COR-L47 (cell line): ENCODE data around the gene SAMD5.

ENCODE experiments used
- DNase-seq: peaks from one replicate; lab custom pipeline; 2025; lab: John Stamatoyannopoulos, UW

The SAMD5 gene

DNA sequence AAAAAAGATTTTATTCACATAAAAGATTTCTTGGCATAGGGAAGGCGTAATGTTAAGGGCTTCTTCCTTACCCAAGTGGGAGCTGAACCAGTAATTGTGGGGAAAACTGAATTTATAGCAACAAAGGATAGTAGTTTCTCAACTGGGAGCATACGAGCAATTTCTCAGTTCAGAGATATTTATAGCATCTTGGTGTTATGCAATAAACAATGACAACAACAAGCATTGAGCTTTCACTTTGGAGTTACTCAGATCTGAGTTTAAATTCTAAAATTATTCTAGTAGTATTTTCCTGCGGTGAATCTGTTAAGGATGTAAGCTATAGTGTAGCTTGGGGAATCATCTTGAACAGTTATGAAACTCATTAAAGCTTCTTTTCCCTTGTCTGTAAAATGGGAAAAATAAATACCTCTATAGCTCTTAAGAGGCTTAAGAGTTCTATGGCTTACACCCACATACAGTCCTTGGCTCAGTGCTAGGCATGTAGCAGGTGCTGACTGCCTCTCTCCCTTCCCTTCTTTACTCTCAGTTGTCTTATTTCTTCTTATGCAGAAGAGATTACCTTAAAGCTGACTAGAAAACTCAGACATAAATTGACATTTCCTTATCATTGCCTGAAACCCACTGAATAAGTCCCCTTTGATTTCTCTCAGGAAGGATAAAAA, 58.8 kb downstream of the SAMD5 start:
- no peak for DNase-seq

DNA sequence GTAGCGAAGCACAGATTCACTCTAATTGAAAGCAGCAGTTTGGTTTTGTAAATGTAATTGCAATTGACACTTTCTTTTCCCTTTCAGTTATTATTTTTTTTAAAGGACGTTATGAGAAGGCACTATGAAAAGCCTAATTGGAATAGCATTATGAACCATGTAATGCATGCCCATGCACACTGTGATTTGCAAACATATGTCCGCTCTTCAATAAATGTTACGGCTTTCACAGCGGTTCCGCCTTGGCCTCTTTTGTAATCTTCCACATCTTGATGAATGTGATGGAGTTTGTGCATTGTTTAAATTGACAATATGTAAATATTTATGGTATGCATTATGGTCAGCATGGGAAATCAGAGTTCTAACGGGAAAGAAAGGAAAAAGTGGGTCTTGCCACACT, 61.3 kb downstream of the SAMD5 start:
- DNase-seq: no peak

DNA sequence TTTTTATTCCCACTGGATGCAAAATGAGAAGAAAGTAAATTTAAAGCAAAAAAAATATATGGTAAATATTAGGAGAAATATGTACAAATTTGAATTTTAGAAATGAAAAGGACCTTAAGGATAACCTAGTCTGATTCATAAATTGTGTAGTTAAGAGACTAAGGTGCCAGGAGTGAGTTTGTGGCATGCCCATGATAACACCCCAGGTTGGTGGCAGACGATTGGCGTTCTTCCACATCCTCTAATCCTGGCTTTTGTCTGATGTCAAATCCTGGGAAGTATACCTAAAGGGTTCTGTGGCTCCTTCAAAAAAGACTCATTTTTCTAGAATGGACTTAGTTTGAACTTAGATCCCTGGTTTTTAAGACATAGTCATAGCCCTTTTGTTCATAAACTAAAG, 62.2 kb downstream of the SAMD5 start:
- DNase-seq: no peak

DNA sequence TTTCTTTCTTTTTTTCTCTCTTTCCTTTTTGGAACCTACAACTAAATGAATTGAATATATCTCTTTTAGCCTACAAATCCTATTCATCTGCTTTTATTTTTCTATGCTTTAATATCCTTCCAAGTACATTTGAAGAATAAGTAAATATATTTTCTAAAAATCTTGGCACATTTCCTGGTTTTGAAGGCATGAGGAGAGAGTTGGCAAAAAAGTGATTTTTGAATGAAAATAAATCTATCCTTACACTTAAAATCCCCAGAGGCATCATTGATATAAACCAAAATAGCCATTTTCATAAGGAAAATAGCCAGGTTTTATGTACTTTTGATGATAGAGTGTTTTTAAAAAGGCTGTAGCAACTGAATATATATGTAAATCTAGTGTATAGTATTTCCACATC, 69.0 kb downstream of the SAMD5 start:
- no peak for DNase-seq

DNA sequence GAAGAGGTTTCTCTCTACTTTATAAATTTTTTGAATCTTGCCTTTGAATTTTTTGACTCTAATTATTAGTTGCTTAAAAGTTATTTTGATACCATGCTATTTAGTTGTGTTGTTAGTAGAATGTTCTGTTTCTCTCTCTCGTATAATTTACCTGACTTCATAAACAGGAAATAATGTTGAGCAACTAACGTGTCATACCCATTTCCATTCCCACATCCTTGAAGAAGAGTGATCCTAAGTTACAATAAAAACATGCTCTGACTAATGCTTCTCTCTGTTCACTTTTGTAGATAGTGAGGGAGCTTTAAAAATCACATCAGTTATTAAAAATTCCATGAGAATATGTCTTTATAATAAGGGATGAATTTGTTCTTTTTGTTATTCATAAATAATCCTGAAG, 69.7 kb downstream of the SAMD5 start:
- DNase-seq: no peak

DNA sequence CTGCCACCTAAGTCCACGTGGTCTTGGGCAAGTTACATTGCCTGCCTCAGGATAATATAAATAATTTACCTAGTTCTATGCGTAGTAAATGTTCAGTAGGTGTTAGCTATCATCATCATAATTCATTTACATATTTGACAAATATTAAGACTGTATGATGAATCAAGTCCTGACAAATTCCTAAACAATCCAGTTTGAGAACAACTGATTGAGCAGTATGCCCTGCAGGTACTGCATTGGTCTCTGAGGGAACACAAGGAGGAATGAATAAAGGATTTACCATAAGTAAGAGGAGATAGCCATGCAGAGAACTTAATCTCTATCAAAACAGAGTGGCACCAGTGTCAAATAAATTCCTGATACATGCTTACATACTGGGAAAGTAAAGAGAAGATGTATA, 70.4 kb downstream of the SAMD5 start:
- DNase-seq: no peak

DNA sequence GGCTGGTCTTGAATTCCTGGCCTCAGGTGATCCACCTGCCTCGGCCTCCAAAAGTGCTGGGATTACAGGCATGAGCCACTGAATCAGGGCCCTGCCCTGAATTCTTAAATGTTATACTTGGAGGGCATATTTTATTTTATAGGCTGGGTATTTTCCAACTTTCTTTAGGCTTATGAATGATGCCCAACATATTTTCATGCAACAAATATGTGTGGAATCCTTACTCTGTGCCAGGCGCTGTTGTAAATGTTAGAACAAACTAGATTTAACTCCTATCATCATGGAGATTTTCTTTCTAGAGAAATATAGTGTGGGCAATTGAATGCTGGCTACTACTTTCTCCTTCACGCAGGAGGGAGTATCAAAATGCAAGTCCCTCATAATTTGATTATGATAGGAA, 71.2 kb downstream of the SAMD5 start:
- no peak for DNase-seq

DNA sequence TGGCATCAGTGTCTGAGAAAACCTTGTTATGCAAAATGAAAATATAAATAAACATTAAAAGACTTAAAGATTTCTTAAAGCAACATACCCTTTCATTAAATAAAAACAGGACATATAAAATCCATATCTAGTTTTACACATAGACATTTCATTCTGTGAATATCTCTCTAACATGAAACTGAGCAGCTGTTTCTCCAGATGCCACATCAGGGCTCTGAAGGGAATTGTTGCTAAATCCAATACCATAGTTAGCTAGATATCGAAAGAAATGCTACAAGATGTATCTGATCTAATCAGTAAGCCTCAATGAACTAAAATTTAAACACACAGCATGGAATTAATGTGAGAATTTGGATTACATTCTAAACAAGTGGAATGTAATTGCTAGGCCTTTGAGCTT, 74.5 kb downstream of the SAMD5 start:
- DNase-seq: no peak

DNA sequence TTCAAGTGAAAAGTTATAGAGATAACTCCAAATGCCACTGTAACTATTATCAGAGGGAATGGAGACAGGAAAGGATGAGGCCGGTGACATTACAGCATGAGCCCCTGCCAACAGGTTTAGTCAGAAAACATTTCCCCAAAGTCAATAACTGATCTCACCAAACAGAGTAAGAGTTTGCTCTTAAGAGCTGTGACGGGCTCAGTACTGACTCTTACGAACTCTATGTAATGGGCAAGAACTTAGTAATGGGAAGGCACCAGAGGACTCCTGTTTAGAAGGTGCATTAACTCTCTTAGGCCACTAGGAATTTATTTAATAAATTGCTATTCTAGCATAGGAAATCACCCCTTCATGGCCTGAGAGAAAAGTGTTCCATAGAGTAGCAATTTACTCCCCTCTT, 76.8 kb downstream of the SAMD5 start:
- no peak for DNase-seq

DNA sequence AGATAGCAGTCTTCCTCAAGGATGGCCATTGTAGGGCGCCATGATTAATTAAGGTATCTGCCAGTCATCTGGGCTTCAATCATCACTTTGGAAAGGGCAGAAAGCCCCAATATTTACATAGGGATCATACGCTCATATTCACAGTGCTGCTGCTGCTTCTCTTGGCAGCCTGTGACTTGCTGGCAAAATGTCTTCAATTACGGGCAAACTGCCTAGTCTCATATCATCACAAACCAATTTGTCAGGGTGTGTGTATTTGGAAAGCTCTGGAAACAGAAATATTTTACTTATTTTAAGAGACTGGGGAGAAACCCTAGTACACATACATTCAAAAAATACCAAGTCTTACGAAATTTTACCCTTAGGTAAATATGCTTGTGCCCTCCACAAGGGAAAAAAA, 77.6 kb downstream of the SAMD5 start:
- DNase-seq: no peak

DNA sequence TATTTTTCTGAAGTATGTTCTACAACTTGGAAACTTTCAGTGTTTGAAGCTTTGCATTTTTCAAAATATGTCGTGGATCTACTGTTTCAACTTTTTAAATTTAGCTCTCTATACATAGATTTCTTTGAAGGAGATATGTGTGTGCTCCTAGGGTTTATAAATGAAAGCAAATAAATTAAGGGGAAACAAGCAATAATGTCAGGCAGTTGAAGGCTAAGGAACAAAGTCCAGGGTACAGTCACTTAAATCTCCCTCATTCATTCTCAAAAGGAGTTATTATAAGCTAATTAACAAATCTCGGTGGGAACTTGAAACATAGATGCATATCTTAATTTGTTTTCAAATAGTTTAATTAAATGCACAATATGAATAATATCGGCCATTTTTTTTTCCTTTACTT, 79.4 kb downstream of the SAMD5 start:
- DNase-seq: no peak

DNA sequence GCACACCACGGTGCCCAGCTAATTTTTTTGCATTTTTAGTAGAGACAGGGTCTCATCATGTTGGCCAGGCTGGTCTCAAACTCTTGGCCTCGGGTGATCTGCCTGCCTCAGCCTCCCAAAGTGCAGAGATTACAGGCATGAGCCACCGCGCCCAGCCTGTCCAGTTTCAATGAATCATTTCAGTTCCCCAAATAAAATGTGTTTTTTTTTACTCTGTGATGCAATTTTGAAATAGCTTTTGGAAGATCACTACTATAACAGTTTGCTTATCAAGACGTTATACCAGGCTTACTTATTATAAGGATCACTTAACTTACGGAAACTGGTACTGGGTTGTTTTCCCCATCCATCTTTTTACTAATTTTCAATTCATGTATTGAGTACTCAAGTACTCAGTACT, 80.0 kb downstream of the SAMD5 start:
- DNase-seq: no peak

DNA sequence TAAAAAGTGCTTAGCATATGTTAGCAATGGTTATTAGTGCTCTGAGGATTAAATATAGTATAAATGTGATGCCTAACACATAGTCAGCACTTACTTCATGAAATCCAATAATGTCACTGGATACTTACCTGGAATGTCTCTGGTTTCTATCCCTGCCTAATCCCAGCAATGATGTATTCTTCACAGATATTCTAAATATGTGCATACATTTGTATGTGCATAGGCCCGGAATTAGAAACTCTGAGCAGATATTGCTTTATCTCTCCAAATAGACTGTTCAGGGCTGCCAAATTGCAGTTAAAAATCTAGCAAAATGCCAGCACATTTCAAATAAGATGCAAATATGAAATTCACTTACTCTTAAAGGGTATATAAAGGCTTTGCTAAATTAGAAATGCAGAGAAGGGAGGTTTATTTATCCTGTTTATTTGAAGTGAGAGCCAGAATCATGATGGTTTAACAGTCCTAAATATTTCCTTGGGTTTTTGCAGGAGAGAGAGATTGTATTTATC, 81.3 kb downstream of the SAMD5 start:
- no peak for DNase-seq

DNA sequence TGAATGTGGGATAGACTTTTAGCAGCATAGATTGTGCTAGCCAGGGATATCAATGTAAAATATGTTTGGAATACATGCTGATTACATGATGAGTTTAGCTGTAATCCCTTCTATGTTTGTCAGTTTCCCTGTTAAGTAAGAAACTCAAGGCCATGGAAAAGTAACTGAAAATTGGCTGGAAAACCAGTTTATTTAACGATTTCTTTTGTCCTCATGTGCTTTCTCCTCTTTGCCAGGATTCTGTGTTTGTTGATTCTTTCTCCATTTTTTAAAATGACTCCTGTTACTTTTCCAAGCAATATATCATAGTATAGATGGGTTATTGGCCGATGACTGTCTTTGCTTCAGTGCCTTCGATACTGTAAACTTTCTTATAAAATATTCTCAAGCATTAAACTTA, 87.5 kb downstream of the SAMD5 start:
- DNase-seq: no peak

DNA sequence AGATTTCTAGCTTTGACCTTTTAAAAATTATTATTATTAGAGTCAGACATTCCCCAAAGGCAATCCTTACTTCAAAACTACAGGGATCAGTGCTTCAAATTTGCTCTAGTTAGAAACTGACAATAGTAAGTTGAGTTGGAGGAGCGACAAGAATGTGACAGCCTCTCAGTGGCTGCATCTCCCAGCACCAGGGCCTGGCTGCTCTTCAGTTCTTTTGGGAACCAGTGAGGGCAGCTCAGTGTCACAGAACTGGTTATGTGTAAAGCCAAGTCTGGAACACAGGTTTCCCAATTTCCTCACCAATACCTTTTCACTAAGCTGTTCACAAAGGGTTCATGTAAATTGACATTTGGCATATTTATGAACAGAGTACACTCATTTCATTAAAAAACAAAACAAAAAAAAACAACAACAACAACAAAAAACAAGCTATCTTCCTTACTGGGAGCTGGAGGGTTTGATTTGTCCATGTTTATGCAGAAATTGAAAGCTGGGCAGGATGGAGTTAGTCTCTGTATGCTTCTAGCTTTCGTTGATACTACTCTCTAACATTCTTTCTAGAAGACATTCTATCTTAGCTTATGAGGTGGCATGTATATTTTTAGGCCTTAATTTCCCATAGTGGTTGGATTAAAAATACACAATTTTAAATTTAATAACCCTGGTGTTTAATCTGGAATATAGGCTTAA, 95.0 kb downstream of the SAMD5 start:
- DNase-seq: no peak

DNA sequence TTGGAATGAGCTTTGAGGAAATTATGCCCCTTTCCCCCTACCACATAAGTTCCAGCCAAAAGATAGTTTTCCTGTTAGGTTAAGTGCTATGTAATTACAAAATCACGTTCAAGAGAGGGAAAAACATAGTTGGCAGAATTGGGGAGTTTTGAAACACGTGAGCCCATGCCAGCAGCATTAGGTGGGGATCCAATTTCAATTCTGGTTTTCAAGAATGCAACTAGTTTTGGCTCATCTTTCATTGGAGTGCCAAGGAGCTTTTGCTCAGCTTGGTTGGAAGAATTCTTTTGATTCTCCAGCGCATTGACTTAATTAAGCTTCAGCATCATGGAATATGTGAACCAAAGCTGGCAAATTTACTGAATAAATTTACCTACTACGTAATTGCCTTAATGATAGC, 95.9 kb downstream of the SAMD5 start:
- DNase-seq: no peak

DNA sequence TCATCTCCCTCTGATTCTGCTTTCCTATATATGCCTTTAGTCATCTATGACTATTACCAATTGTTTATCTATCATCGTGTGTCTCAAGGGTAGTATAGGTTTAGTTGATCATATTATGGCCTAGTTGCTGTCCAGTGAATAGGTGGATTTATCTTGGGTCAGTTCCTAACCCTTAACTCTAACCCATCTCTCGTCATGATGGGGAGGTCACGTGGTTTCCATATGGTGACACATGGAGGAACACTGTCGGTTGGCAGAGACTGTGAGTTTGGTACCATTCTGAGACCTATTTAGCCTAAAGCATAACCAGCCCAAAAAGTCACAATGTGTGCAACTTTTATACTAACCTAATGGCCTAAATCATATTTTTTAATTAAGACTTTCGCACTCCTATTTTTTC, 103.5 kb downstream of the SAMD5 start:
- no peak for DNase-seq

DNA sequence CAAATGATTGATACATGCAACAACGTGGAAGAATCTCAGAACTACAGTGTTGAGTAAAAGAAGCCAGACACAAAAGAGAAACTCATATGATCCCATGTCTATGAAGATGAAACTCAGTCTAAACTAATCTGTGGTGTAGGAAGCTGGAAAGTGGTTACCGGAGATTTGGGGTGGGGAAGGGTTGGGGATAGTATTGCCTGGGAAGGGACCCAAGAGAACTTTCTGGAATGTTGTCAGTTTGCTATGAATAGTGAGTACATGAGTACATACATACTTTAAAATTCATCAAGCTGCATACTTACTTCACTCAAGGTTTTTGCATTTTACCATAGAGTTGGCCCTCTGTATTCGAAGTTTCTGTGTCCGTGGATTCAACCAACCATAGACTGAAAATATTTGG, 106.0 kb downstream of the SAMD5 start:
- DNase-seq: no peak

DNA sequence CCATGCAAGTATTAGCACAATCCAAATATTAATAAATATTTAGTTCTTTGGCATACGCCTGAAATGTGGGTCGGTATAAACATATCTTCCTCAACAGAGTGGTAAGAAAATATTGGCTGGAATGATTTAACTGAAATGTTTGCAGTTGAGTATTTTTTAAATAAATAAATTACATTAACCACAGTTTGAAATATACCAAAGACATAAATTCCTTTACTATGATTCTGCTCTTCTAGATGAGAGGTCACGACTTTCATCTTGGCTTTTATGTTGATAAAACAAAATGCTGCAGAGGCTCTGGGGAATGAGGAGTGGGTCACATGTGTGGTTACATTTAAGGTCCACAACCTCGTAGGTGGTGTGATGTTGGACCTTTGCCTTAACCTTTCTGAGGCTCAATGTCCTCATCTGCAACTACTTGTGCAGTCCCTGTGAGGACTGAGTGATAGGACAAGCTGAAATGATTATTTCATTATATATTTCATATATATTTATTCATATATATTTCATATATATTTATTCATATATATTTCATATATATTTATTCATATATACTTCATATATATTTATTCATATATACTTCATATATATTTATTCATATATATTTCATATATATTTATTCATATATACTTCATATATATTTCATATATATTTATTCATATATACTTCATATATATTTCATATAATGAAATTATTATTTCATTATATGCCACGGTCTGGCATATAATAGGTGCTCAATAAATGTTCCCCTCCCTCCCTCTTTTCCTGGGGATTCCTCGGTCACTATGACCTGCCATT, 107.4 kb downstream of the SAMD5 start:
- no peak for DNase-seq

DNA sequence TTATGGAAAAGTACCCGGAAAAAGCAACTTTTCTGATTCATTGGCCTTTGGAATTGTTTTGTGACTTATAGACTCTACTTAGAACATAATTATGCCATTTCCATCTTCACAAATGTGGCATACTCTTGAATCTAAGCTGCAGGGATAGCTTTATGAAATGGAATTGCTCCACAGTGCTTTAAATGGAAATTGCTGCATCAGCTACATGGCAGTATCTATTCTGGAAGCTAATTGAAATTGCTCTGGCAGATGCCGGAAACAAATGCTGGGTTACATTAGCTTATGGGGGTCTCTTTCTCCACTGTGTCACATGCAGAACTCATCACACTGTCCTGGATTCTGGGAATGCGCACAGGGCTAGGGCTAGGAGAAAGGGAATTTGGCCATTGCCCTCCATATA, 108.9 kb downstream of the SAMD5 start:
- no peak for DNase-seq

DNA sequence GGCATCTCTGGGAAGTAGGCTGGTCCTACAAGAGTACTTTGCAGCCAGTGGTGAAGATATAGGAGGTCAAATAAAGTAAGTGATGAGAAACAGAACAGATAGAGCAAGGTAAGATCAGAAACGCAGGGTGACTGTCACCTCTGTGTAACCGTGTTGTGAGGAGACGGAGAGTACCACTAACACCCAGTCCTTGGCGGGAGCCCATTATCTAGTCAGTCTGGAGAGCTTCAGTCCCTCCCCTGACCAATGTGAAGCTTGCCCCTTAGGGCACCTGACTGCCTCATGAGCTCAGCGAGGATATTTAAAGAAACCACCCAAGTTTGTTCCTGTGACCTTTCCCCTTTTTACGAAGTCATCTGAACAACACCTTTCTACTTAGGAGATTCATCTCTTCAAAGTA, 110.0 kb downstream of the SAMD5 start:
- no peak for DNase-seq

DNA sequence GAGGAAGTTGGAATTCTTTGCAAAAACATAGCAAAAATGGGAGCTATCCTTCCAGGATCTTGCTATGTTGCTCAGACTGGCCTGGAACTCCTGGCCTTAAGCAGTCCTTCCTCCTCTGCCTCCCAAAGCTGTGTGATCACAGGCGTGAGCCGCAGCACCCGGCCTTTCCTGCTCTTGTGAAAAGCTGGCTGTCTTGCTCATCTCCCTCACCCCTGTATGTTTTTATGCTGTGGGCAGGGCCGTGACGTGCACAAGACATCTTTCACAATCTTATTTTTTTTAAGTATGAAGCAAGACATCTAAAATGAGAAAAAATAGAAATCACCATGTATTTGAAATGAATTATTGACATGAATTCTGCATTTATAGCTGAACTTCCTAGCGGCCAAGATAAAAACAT, 110.4 kb downstream of the SAMD5 start:
- no peak for DNase-seq
